ENCODE measurements around the gene TMEM143.
A peak's percentile ranks its signal among the peaks of the same experiment; 100 is the strongest.
"Not testable (repeated sequence)": the region's sequence is repeated elsewhere in the genome, so short reads cannot be mapped to it uniquely, and the experiment has no call there.

Gene TMEM143

GRCh38 chr19:48391100-48392005 lies 27.6 kb upstream of the TMEM143 start, which contains the start of gene KDELR1:
TSS of gene KDELR1 (minus strand) at chr19:48391551. CDS start at chr19:48391358, 193 bp downstream.
- DNase-seq: peak; percentile 56 to 68 (median 61)

- peak; percentile 32 to 74 (median 38) for DNase-seq
Observed at GRCh38 chr19:48390188-48391099, 26.7 kb upstream of the TMEM143 start.

- DNase-seq: no peak
Observed at GRCh38 chr19:48386981-48387380, 23.2 kb upstream of the TMEM143 start.

GRCh38 chr19:48385461-48386087 lies 21.8 kb upstream of the TMEM143 start:
- DNase-seq: no peak

GRCh38 chr19:48382286-48382685 lies 18.5 kb upstream of the TMEM143 start:
- no peak for DNase-seq

- DNase-seq: no peak
Observed at GRCh38 chr19:48381178-48381950, 17.6 kb upstream of the TMEM143 start.

- DNase-seq: no peak
Observed at GRCh38 chr19:48379058-48379457, 15.3 kb upstream of the TMEM143 start.

GRCh38 chr19:48378194-48378570 lies 14.4 kb upstream of the TMEM143 start:
- DNase-seq: no peak

- DNase-seq: no peak
Observed at GRCh38 chr19:48373567-48373966, 9.8 kb upstream of the TMEM143 start.

- DNase-seq: no peak
Observed at GRCh38 chr19:48372904-48373303, 9.2 kb upstream of the TMEM143 start.

GRCh38 chr19:48371771-48372170 lies 8.0 kb upstream of the TMEM143 start:
- DNase-seq: not testable (repeated sequence)

GRCh38 chr19:48371367-48371766 lies 7.6 kb upstream of the TMEM143 start:
- DNase-seq: no peak

- DNase-seq: no peak
Observed at GRCh38 chr19:48370955-48371354, 7.2 kb upstream of the TMEM143 start.

GRCh38 chr19:48368936-48369335 lies 5.2 kb upstream of the TMEM143 start:
- no peak for DNase-seq

- DNase-seq: no peak
Observed at GRCh38 chr19:48367855-48368254, 4.1 kb upstream of the TMEM143 start.

- no peak for DNase-seq
Observed at GRCh38 chr19:48365602-48366001, 1.9 kb upstream of the TMEM143 start.

- DNase-seq: no peak
Observed at GRCh38 chr19:48364598-48365348, 1.0 kb upstream of the TMEM143 start.

- peak in 2 of 5 experiments; percentile 9 to 17 for DNase-seq
Observed at GRCh38 chr19:48363500-48363809, 285 bp downstream of the TMEM143 start.

- peak; percentile 77 to 95 (median 83) for DNase-seq
Observed at GRCh38 chr19:48362716-48363499, 832 bp downstream of the TMEM143 start.

- DNase-seq: no peak
Observed at GRCh38 chr19:48361912-48362311, 1.8 kb downstream of the TMEM143 start.

GRCh38 chr19:48359123-48359522 lies 4.6 kb downstream of the TMEM143 start:
- no peak for DNase-seq

All from T-helper 2 cell (primary cell).